Upper lobe of left lung (tissue), 4 donors: ENCODE measurements around the gene PTPRC.

Source experiments
- CTCF ChIP-seq, 6 experiments: fragments of 450-650 bp in 4 of 6; fragments of 200-600 bp in 2 of 6; sonication (generic) in 2 of 6; IDR thresholded peaks; one replicate each; pipeline ENCODE4 v1.5.1; 2016 to 2019; ENCODE audit warnings: antibody characterized with exemption in 6 of 6
- POLR2A ChIP-seq, 4 donors: fragments of 450-650 bp; IDR thresholded peaks; one replicate each; pipeline ENCODE4 v1.5.1; 2016 to 2017; ENCODE audit warnings: antibody characterized with exemption in 4 of 4, mild to moderate bottlenecking in 2 of 4

GRCh38 chr1:198761859-198762616 is 123.2 kb downstream of the PTPRC start:
- TF ChIP-seq CTCF (IDR thresholded peaks at IDR 0.05) (no peak), POLR2A (IDR thresholded peaks at IDR 0.05) (no peak)
